IPS-11a (cell line): ENCODE data around the gene SCNN1A.

Experiments
- H3K4me3 ChIP-seq: one replicate; pipeline ENCODE4 v1.5.1; 2013; ENCODE audit warnings: low read depth, low read length, control low read depth

The SCNN1A gene

DNA sequence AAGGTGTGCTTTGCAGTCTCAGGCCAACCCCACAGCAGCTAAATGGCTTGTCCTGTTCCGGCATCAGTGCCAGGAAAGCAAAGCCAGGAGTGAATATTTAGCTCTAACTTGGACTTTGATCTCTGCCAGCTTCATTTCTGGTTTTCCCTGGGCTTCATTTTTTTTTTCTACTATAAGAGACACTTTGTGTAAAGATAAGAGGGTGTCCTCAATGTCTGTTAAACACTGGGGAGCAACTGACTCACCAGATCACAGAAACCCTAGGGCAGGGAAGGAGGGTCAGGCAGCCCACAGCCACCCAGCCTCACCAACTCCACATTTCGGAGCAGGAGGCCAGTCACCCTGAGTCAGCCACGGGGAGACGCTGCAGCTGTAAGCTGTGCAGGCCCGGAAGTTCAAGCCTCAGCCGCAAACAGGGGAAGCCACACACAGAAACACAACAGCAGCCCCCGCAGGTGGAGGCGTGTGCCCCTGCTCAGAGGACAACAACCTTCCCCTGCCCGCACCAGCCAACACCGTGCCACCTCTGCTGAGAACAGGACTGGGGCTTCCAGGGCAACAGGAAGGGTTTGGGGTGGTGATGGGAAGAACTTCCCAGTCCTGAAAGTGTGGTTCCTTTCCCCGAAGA, 39.8 kb downstream of the SCNN1A start:
- H3K4me3 ChIP-seq, result no peak overlapping the region

GRCh38 chr12:6334940-6335450, 40.4 kb downstream of the SCNN1A start:
- H3K4me3 ChIP-seq, result no peak overlapping the region

- H3K4me3 ChIP-seq, result no peak overlapping the region
Measured at GRCh38 chr12:6334359-6334758, 41.0 kb downstream of the SCNN1A start.

DNA sequence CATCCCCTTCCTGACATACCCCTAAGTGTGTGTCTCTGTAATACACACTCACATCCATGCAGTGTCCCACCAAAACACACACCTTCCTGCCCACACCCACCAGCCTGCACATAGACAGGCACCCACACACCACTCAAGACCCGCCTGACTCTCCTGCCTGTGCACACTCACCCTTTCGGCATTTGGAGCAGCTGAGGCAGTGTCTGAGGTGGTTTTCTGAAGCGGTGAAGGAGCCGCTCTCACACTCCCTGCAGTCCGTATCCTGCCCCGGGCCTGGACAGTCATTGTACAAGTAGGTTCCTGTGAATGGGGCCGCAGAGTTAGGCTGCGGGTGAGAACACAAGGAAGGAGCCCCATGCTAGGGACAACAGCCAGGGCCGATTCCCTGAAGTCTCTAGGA, 41.8 kb downstream of the SCNN1A start:
- no peak overlapping the region for H3K4me3 ChIP-seq

GRCh38 chr12:6333029-6333428, 42.3 kb downstream of the SCNN1A start:
- H3K4me3 ChIP-seq, result no peak overlapping the region

DNA sequence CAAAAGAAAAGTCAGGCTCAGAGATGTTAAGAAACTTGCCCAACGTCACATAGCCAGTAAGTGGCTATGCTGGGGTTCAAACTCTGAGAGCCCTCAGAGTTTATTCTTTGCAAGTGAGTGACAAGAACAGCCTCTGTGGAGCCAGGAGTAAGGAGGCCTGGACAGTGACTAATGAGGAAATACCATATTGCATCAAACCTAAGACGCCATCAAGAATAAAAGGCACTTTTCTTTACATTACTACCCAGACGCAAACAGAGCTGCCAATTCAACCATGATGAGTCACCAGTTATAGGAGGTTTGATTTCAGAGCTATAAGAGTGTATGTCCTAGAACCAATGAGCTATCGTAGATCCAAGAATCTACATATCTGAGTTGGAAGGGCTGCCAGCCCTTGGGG, 42.9 kb downstream of the SCNN1A start:
- no peak overlapping the region for H3K4me3 ChIP-seq

GRCh38 chr12:6330999-6331714, 44.2 kb downstream of the SCNN1A start:
- H3K4me3 ChIP-seq, result no peak overlapping the region

- H3K4me3 ChIP-seq, result no peak overlapping the region
Measured at GRCh38 chr12:6330192-6330591, 45.2 kb downstream of the SCNN1A start.

GRCh38 chr12:6329703-6330064, 45.7 kb downstream of the SCNN1A start:
- no peak overlapping the region for H3K4me3 ChIP-seq

DNA sequence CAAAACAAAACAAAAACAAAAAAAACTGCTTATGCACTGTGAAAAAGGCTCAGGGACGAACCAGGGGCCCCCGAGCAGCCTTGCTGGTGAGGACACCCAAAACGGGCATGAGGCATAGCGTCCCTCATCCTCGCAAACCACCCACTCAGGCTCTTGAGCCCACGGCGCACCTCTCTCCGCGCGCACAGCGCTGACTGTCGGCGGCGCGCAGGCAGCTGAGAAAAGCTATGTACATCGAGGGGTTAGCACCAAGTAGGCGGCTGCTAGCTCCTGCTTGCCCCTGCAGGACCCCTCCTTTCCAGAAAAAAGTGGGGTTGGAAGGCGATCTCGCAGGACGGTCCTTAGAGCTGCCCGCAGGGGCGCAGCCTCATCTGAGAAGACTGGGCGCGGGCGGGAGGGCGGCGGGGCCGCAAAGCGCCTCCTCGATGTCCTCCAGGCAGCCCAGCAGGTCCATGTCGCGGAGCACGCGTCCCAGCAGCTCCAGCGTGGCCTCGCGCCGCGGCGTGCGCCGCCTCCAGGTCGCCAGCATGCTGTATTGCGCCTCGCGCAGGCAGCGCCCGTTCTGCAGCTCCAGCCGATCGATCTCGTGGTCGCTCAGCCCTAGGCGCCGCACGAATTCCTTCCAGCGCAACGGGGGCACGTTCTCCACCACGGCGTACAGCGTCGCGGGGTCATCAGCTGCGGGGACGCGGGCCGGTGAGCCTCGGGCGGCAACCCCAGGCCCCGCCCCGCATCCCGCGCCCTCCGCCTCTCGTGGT, 46.2 kb downstream of the SCNN1A start:
- H3K4me3 ChIP-seq, result no peak overlapping the region

GRCh38 chr12:6328045-6328779, 47.2 kb downstream of the SCNN1A start:
- no peak overlapping the region for H3K4me3 ChIP-seq

- no peak overlapping the region for H3K4me3 ChIP-seq
Measured at GRCh38 chr12:6327229-6328041, 47.9 kb downstream of the SCNN1A start.

DNA sequence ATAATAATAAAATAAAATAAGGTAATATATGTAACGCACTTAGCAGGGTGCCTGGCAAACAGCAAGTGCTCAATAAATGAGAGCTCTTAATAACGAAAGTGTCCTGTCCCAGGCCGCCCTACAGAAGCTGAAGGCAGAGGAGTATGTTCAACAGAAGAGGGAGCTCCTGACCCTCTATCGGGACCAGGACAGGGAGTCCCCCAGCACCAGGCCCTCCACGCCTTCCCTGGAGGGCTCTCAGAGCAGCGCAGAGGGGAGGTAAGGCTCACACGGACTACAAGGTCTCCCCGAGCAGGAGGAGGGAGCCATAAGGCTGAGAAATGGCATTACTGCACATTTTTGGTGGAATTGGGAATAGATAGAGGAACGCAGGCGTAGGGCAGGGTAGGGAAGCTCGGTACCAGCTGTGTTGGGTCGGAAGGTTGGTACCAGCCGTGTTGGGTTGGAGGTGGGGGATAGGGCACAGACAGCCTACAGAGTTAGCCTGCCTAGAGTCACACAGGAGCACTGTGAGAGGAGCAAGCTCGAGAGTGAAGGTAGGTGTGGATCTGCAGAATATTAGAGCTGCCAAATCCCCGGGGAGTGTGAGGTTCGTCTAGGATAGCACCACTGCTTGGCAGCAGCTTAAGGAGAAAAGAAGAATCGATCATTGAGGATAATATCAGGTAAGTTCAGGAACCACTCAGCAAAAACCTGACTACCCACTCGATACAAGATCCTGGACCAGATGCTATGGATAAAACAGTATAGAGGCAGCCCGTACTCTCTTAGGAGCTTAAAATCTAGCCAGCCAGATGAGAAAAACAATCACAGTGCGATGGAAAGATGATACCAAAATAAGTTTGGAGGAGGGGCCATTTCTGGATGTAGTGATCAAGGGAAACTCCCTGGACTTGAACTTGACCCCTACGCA, 48.8 kb downstream of the SCNN1A start:
- H3K4me3 ChIP-seq, result no peak overlapping the region

DNA sequence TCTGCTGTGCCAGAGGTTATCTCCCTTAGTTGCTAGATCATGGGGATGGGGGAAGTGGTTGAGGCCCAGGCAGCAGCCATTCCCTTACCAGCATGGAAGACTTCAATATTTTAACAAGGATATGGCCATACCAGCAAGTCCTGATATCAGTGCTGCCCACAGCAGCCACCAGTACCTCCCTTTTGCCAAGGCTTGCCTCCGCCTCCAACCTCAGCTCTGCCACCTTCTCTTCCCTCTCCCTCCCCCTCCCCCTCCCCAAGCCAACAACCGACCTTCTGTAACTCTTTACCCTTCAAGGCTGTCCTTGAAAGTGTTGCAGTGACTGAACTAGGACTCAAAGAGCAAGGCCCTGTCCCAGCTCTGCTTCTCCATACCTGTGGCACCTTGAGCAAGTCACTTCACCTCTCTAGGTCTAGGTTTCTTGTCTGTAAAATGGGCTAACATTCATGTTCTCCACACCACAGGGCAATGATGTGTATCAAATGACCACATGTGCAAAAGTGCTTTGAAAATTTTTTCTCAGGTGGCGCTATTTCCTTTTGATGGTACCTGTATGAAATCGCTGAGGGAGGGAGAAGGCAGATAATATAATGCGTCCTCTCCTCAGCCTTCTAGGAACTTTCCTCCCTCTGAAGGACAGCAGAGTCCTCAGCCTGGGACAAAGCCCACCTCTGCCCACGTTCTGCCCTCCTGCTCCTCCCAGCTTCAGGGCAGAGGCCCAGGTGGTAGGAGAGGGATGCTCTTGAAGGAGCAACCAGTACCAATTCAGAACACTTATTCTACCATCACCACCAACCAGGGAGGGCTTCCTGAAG, 50.2 kb downstream of the SCNN1A start:
- H3K4me3 ChIP-seq, result no peak overlapping the region

DNA sequence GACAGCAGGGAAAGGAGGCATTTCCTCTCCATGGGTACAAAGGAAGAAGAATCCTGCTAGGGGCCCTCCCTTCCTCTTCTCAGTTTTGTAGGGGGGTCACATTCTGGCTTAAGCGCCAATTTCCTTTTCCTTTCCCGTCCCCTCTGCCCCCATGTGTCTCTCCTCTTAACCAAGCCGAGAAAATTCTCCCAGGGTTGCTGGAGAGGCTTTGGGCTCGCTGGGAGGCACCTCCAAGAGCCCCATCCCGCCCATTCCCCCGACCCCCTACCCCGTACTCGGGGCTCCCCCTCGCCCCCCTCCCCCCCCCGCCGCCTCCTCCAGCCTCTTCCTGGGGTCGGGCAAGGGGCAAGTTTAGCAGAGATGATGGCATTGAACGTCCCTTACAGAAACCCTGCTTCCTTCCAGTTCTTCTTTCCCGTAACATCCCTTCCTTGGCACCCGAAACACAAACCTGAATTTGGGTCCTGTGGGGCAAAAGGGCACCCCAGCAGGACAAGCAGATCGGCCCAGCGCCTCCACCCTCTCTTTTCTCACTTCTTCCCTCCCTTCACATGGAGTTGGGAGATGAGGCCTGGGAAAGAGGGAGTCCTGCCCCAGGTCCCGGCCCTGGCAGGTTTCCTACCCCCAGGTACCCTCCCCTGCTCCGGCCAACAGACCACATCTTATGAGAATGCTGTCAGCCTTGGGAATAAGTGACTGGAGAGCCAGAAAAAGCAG, 51.2 kb downstream of the SCNN1A start:
- H3K4me3 ChIP-seq, result no peak overlapping the region

GRCh38 chr12:6323340-6323994, 51.9 kb downstream of the SCNN1A start:
- H3K4me3 ChIP-seq, result no peak overlapping the region

DNA sequence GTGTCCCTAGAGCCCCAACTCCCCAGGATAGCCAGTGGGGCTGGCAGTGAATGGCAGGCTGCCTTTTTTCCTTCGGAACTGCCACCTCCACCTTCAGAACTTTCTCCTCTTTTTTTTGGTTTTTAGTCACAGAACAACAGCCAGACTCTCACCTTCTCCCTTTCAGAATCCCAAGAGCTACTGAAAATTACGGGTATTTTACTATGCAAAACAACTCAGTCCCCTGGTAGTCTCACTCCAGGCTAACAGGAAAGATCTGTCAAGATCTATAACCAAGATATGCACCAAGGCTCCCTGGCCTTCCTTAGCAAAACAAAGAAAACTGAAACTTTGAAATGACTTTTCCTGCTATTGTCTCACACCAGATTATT, 52.4 kb downstream of the SCNN1A start:
- no peak overlapping the region for H3K4me3 ChIP-seq
